ENCODE data around the gene BTG1.

GRCh38 chr12:92096346-92097136 lies 49.1 kb downstream of the BTG1 start:
- TF ChIP-seq EZH2 (IDR thresholded peaks at IDR 0.05; ENCODE audit: borderline replicate concordance, low read length) (no peak), CTCF (IDR thresholded peaks at IDR 0.05; ENCODE audit: low read length) (no peak)
